ENCODE results near the gene APCDD1L. TPM values are rescaled to one million over a fixed set of nuclear protein-coding genes. Genes with fewer than 3 reads are reported as not detected.
"Not testable (repeated sequence)": the region's sequence is repeated elsewhere in the genome, so short reads cannot be mapped to it uniquely, and the experiment has no call there.

Gene APCDD1L
- total and polyA plus RNA-seq, 2 experiments from 2014 or later = 16.6 to 25.6 TPM

DNA sequence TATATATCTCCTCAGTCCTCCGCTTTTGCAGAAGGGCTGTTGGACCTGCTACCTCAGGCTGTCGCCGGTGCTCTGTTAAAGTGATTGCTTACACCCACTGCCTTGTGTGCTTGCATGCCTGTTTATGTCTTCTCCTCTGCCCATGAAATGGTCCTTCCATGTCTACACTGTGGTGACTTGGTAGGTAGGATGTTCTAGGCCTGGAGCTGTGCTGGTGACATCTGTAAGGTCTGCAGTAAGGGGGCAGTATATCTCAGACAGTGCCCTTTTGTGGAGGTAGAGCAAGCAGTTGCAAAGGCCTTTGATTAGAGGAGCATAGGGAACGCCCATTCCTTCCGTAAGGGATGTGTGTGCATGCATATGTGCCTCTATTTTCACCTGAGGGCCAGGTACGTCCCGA, 85.9 kb downstream of the APCDD1L start:
- Histone ChIP-seq H3K36me3 (ENCODE audit: low read depth) (no peaks in the 10 kb centered on the region; the same call in 1 of the 2 replicates), H3K79me2 (ENCODE audit: insufficient read depth) (peaks cover 100% of the 10 kb centered on the region), H3K9me3 (ENCODE audit: low read depth) (no peaks in the 10 kb centered on the region), H3K9ac (no peak overlapping the region), H4K20me1 (ENCODE audit: insufficient read depth) (peaks cover 12% of the 10 kb centered on the region), H3K4me1 (ENCODE audit: insufficient read depth) (peaks cover 18% of the 10 kb centered on the region), H2AFZ (no peak overlapping the region), H3F3A (ENCODE audit: insufficient read depth) (peaks cover 5% of the 10 kb centered on the region; the same call in 1 of the 2 replicates), H3K4me3 (no peak overlapping the region), H3K9me2 (ENCODE audit: insufficient read depth) (no peaks in the 10 kb centered on the region), H3K27me3 (replicated peaks; ENCODE audit: insufficient read depth) (no peaks in the 10 kb centered on the region), H3K27ac (no peak overlapping the region), H3K4me2 (ENCODE audit: unreplicated experiment) (no peak overlapping the region)
- 97 to 98% methylated on average over 7 of the region's 7 CpGs for WGBS, 2 experiments (ENCODE audit: low coverage in 1 of 2, low lambda C conversion rate in 2 of 2, missing lambda C conversion rate in 2 of 2)
- in situ Hi-C loops (cut with MboI) = no loop called here
- DNase-seq = no peak
- TF ChIP-seq EZH2phosphoT487 (IDR thresholded peaks at IDR 0.05; ENCODE audit: insufficient read depth, low read depth) (no peak), EZH2 (IDR thresholded peaks at IDR 0.05; ENCODE audit: insufficient read depth, poor library complexity, severe bottlenecking) (no peak)

- in situ Hi-C loops (cut with MboI) = no loop called here
- H3K27ac ChIP-seq = no peak overlapping the region
- H3K36me3 ChIP-seq (ENCODE audit: low read depth) = no peaks in the 10 kb centered on the region
- no peak overlapping the region for H3K4me3 ChIP-seq
- WGBS, 2 experiments (ENCODE audit: low coverage in 1 of 2, low lambda C conversion rate in 2 of 2, missing lambda C conversion rate in 2 of 2) = 96 to 98% methylated on average over 2 of the region's 2 CpGs
- DNase-seq = no peak
- H3K9me3 ChIP-seq (ENCODE audit: low read depth) = no peaks in the 10 kb centered on the region
- H3K4me1 ChIP-seq (ENCODE audit: insufficient read depth) = peaks cover 10% of the 10 kb centered on the region; the same call in 1 of the 2 replicates
- H2AFZ ChIP-seq = no peak overlapping the region
- H3K27me3 ChIP-seq (replicated peaks; ENCODE audit: insufficient read depth) = no peaks in the 10 kb centered on the region
- peaks cover 100% of the 10 kb centered on the region for H3K79me2 ChIP-seq (ENCODE audit: insufficient read depth)
- no peak overlapping the region for H3K9ac ChIP-seq
- TF ChIP-seq EZH2 (IDR thresholded peaks at IDR 0.05; ENCODE audit: insufficient read depth, poor library complexity, severe bottlenecking) = no peak
- no peak for TF ChIP-seq EZH2phosphoT487 (IDR thresholded peaks at IDR 0.05; ENCODE audit: insufficient read depth, low read depth)
- no peaks in the 10 kb centered on the region for H3F3A ChIP-seq (ENCODE audit: insufficient read depth)
- H4K20me1 ChIP-seq (ENCODE audit: insufficient read depth) = peaks cover 7% of the 10 kb centered on the region; the same call in 1 of the 2 replicates
- no peak overlapping the region for H3K4me2 ChIP-seq (ENCODE audit: unreplicated experiment)
- H3K9me2 ChIP-seq (ENCODE audit: insufficient read depth) = no peaks in the 10 kb centered on the region
These were observed 86.8 kb downstream of the APCDD1L start for GRCh38 chr20:58428364-58428763.

GRCh38 chr20:58427571-58427970, 87.6 kb downstream of the APCDD1L start:
- H3F3A ChIP-seq (ENCODE audit: insufficient read depth); H3K27ac ChIP-seq; H3K9me3 ChIP-seq (ENCODE audit: low read depth); H4K20me1 ChIP-seq (ENCODE audit: insufficient read depth); H3K9ac ChIP-seq; H2AFZ ChIP-seq; H3K9me2 ChIP-seq (ENCODE audit: insufficient read depth); H3K4me2 ChIP-seq (ENCODE audit: unreplicated experiment); H3K4me3 ChIP-seq; H3K36me3 ChIP-seq (ENCODE audit: low read depth); DNase-seq; H3K4me1 ChIP-seq (ENCODE audit: insufficient read depth); in situ Hi-C loops (cut with MboI); H3K27me3 ChIP-seq (replicated peaks; ENCODE audit: insufficient read depth): not testable (repeated sequence)
- H3K79me2 ChIP-seq (ENCODE audit: insufficient read depth) = peaks cover 99% of the 10 kb centered on the region
- WGBS, 2 experiments (ENCODE audit: low coverage in 1 of 2, low lambda C conversion rate in 2 of 2, missing lambda C conversion rate in 2 of 2) = 90 to 95% methylated on average over 3 of the region's 3 CpGs

DNA sequence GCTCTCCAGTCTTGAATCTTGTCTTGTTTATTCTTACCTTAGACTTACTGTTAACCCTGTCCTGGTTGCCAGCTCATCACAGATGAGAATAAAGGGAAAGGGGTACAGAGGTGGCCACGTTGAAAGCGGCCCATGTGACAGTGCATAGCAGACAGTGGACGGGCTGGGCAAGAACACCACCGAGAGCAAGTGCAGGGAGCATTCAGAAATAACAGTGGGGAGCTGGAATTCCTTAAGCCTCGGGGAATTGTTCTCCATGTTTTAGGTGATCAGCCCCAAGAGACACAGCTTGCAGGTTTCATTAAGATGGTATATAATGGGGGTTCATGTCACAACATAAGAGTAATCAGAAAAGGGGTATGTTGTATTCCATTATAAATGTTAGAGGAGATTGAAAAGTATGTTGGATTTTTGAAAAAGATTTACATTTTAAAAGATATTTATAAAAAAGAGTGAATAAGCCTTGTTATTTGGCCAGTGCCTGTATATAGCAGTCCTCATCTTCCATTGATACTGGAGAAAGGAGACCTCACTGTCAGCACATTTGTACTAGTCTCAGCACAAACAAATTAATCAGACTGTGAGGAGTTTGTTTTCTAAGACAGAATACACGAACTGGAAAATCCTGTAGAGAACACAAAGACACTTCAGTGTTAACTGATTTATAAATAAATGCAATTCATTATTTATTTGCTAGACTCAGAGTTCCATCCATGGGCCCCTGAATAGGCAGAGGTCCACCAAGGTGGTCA, 90.8 kb downstream of the APCDD1L start:
- no peak for TF ChIP-seq EZH2 (IDR thresholded peaks at IDR 0.05; ENCODE audit: insufficient read depth, poor library complexity, severe bottlenecking)
- TF ChIP-seq EZH2phosphoT487 (IDR thresholded peaks at IDR 0.05; ENCODE audit: insufficient read depth, low read depth) = no peak
- Histone ChIP-seq H3K36me3 (ENCODE audit: low read depth) (no peaks in the 10 kb centered on the region), H4K20me1 (ENCODE audit: insufficient read depth) (peaks cover 7% of the 10 kb centered on the region; the same call in 1 of the 2 replicates)

More for the DNA sequence above, 90.8 kb downstream of the APCDD1L start:
- H3K4me2 ChIP-seq (ENCODE audit: unreplicated experiment) = no peak overlapping the region
- peaks cover 98% of the 10 kb centered on the region for H3K79me2 ChIP-seq (ENCODE audit: insufficient read depth)
- H3K4me1 ChIP-seq (ENCODE audit: insufficient read depth) = peaks cover 13% of the 10 kb centered on the region
- 85 to 87% methylated on average over 6 of the region's 6 CpGs for whole genome bisulfite sequencing, 2 experiments (ENCODE audit: low coverage in 1 of 2, low lambda C conversion rate in 2 of 2, missing lambda C conversion rate in 2 of 2)
- H3K9ac ChIP-seq = no peak overlapping the region
- no peak overlapping the region for H2AFZ ChIP-seq
- no peak overlapping the region for H3K27ac ChIP-seq
- H3K9me3 ChIP-seq (ENCODE audit: low read depth) = no peaks in the 10 kb centered on the region
- no peaks in the 10 kb centered on the region for H3K9me2 ChIP-seq (ENCODE audit: insufficient read depth)
- H3F3A ChIP-seq (ENCODE audit: insufficient read depth) = peaks cover 21% of the 10 kb centered on the region
- no peaks in the 10 kb centered on the region for H3K27me3 ChIP-seq (replicated peaks; ENCODE audit: insufficient read depth)
- no peak overlapping the region for H3K4me3 ChIP-seq
- in situ Hi-C loops (cut with MboI) = no loop called here
- no peak for DNase-seq
